H1 (cell line): ENCODE results near the gene WDR44. TPM values are rescaled to one million over a fixed set of nuclear protein-coding genes. Genes with fewer than 3 reads are reported as not detected.

ENCODE experiments used
- CTCF ChIA-PET: fragments of 300-600 bp; sonication (Branson Sonifier 250); formaldehyde crosslinking; loops from one replicate; lab custom pipeline; 2021; ENCODE audit not compliant: partially characterized antibody; lab: Charles Lee
- POLR2A ChIA-PET: fragments of 300-600 bp; sonication (Branson Sonifier 250); formaldehyde crosslinking; loops from one replicate; lab custom pipeline; 2021; ENCODE audit warnings: inconsistent platforms; ENCODE audit not compliant: partially characterized antibody; lab: Charles Lee
- DNase-seq, 2 experiments: peaks; one replicate each; pipeline versions ENCODE4 v3.0.0 to v3.0.0-alpha.2; 2010 to 2022; ENCODE audit warnings: low spot score in 2 of 2, low read depth in 1 of 2, mixed read lengths in 1 of 2
- FAIRE-seq: peaks from 2 replicates; lab custom pipeline; 2011; peaks lifted over from hg19 to GRCh38; lab: Jason Lieb, UNC
- H2AFZ ChIP-seq: 2 replicates; pipeline ENCODE4 v1.8.1; 2012; ENCODE audit warnings: low read length, inconsistent platforms
- H2AK5ac ChIP-seq: 2 replicates; pipeline ENCODE4 v1.6.1; 2013; ENCODE audit warnings: low read depth, low read length
- H2BK120ac ChIP-seq: replicated peaks from 2 replicates; pipeline ENCODE3; 2013; ENCODE audit warnings: low read depth, low read length, inconsistent platforms
- H2BK12ac ChIP-seq: 2 replicates; pipeline ENCODE4 v1.6.1; 2013; ENCODE audit warnings: low read depth, low read length
- H2BK15ac ChIP-seq: 2 replicates; pipeline ENCODE4 v1.6.1; 2013; ENCODE audit warnings: low read length
- H2BK20ac ChIP-seq: 2 replicates; pipeline ENCODE4 v1.6.1; 2013; ENCODE audit warnings: low read length
- H2BK5ac ChIP-seq: 2 replicates; pipeline ENCODE4 v1.6.1; 2013; ENCODE audit warnings: low read depth, low read length
- H3K14ac ChIP-seq: 2 replicates; pipeline ENCODE4 v1.6.1; 2013; ENCODE audit warnings: inconsistent platforms; ENCODE audit not compliant: insufficient read length
- H3K18ac ChIP-seq: 2 replicates; pipeline ENCODE4 v1.6.1; 2013; ENCODE audit warnings: low read length; ENCODE audit errors: extremely low read depth
- H3K23ac ChIP-seq: 2 replicates; pipeline ENCODE4 v1.6.1; 2013; ENCODE audit warnings: inconsistent platforms; ENCODE audit not compliant: insufficient read length
- H3K23me2 ChIP-seq: 2 replicates; pipeline ENCODE4 v1.6.1; 2013; ENCODE audit warnings: low read depth, low read length
- H3K27ac ChIP-seq: 2 replicates; pipeline ENCODE4 v1.6.1; 2011; ENCODE audit warnings: low read depth, low read length, inconsistent platforms
- H3K27me3 ChIP-seq, 4 experiments: replicated peaks in 1 of 4; 1 replicate in 1 of 4; 2 replicates in 3 of 4; pipeline versions ENCODE4 v1.6.1 to v1.8.1; 2011 to 2013; ENCODE audit warnings: low read length in 3 of 4, mild to moderate bottlenecking in 3 of 4, inconsistent platforms in 2 of 4, mixed read lengths in 2 of 4, moderate library complexity in 1 of 4; ENCODE audit not compliant: control insufficient read depth in 3 of 4, insufficient read depth in 3 of 4; ENCODE audit errors: extremely low read depth in 1 of 4
- H3K36me3 ChIP-seq, 4 experiments: 2 replicates each; pipeline versions ENCODE4 v1.6.1 to v1.8.1; 2011 to 2013; ENCODE audit warnings: mild to moderate bottlenecking in 4 of 4, low read length in 3 of 4, moderate library complexity in 2 of 4, control low read depth in 1 of 4, inconsistent platforms in 1 of 4; ENCODE audit not compliant: insufficient read depth in 4 of 4, control insufficient read depth in 2 of 4
- H3K4ac ChIP-seq: replicated peaks from 2 replicates; pipeline ENCODE3; 2013; ENCODE audit warnings: low read length, low read depth, mixed read lengths, inconsistent platforms; ENCODE audit not compliant: insufficient read length
- H3K4me1 ChIP-seq, 4 experiments: replicated peaks in 1 of 4; 1 replicate in 1 of 4; 2 replicates in 3 of 4; pipeline versions ENCODE4 v1.6.1 to v1.8.1; 2011 to 2013; ENCODE audit warnings: low read length in 3 of 4, inconsistent platforms in 2 of 4, mixed read lengths in 1 of 4; ENCODE audit not compliant: insufficient read depth in 4 of 4, control insufficient read depth in 3 of 4
- H3K4me2 ChIP-seq, 2 experiments: 2 replicates each; pipeline versions ENCODE4 v1.6.1 to v1.8.1; 2011 to 2013; ENCODE audit warnings: low read depth in 2 of 2, low read length in 2 of 2, control low read depth in 1 of 2, inconsistent platforms in 1 of 2, mild to moderate bottlenecking in 1 of 2; ENCODE audit not compliant: insufficient read depth in 1 of 2
- H3K4me3 ChIP-seq, 4 experiments: fragments of 200-600, 300-600 bp in 1 of 4; sonication (generic), shearing (Covaris generic), sonication (Bioruptor Twin) in 1 of 4; 2 replicates each; pipeline versions ENCODE4 v1.5.1 to v1.8.1; 2011 to 2016; ENCODE audit warnings: low read length in 4 of 4, low read depth in 3 of 4, control low read depth in 2 of 4, inconsistent platforms in 2 of 4, mild to moderate bottlenecking in 2 of 4, mixed read lengths in 1 of 4, moderate library complexity in 1 of 4; ENCODE audit not compliant: insufficient read depth in 2 of 4; ENCODE audit errors: extremely low read depth in 1 of 4
- H3K56ac ChIP-seq: replicated peaks from 2 replicates; pipeline ENCODE3; 2013; ENCODE audit warnings: low read depth, mild to moderate bottlenecking, mixed read lengths, low read length, inconsistent platforms; ENCODE audit not compliant: insufficient read length
- H3K79me1 ChIP-seq: 2 replicates; pipeline ENCODE4 v1.6.1; 2013; ENCODE audit warnings: low read depth, low read length, control low read depth
- H3K79me2 ChIP-seq, 2 experiments: 2 replicates each; pipeline versions ENCODE4 v1.6.1 to v1.8.1; 2012 to 2013; ENCODE audit warnings: low read length in 2 of 2, mild to moderate bottlenecking in 2 of 2, inconsistent platforms in 1 of 2; ENCODE audit not compliant: insufficient read depth in 2 of 2, control insufficient read depth in 1 of 2
- H3K9ac ChIP-seq, 4 experiments: replicated peaks in 1 of 4; 1 replicate in 1 of 4; 2 replicates in 3 of 4; pipeline versions ENCODE4 v1.6.1 to v1.8.1; 2011 to 2013; ENCODE audit warnings: low read depth in 3 of 4, low read length in 3 of 4, control low read depth in 2 of 4, mild to moderate bottlenecking in 2 of 4, moderate library complexity in 2 of 4, inconsistent platforms in 1 of 4; ENCODE audit errors: extremely low read depth in 1 of 4
- H3K9me3 ChIP-seq, 2 experiments: 2 replicates each; pipeline versions ENCODE4 v1.6.1 to v1.8.1; 2012 to 2013; ENCODE audit warnings: mild to moderate bottlenecking in 2 of 2, moderate library complexity in 2 of 2, control low read depth in 1 of 2, inconsistent platforms in 1 of 2, low read depth in 1 of 2, low read length in 1 of 2, mixed read lengths in 1 of 2; ENCODE audit not compliant: insufficient read depth in 2 of 2
- H4K20me1 ChIP-seq, 2 experiments: replicated peaks in 1 of 2; 2 replicates each; pipeline versions ENCODE3 to v1.8.1; 2011 to 2013; ENCODE audit warnings: inconsistent platforms in 2 of 2, low read length in 2 of 2, mild to moderate bottlenecking in 1 of 2; ENCODE audit not compliant: insufficient read depth in 2 of 2, control insufficient read depth in 1 of 2
- H4K5ac ChIP-seq: 2 replicates; pipeline ENCODE4 v1.6.1; 2013; ENCODE audit warnings: low read length, low read depth, mixed read lengths, inconsistent platforms; ENCODE audit not compliant: insufficient read length
- H4K8ac ChIP-seq: 2 replicates; pipeline ENCODE4 v1.8.0; 2013; ENCODE audit warnings: mild to moderate bottlenecking, moderate library complexity, low read length, inconsistent platforms; ENCODE audit not compliant: insufficient read depth; ENCODE audit errors: extremely low read depth
- H4K91ac ChIP-seq: replicated peaks from 2 replicates; pipeline ENCODE3; 2013; ENCODE audit warnings: low read length, mixed read lengths, inconsistent platforms; ENCODE audit not compliant: insufficient read length
- BRCA1 ChIP-seq: IDR thresholded peaks from 2 replicates; pipeline ENCODE4 v1.6.1; 2012; ENCODE audit warnings: low read depth, low read length, improper control_type of control experiment
- HDAC2 ChIP-seq, 2 experiments: fragments of 300-600 bp in 1 of 2; sonication (generic) in 1 of 2; IDR thresholded peaks; 2 replicates each; pipeline ENCODE4 v1.6.1; 2011 to 2012; ENCODE audit warnings: low read depth in 2 of 2, low read length in 2 of 2, mild to moderate bottlenecking in 2 of 2, moderate library complexity in 2 of 2, borderline replicate concordance in 1 of 2, inconsistent platforms in 1 of 2
- KDM5A ChIP-seq: fragments of 200-600 bp; IDR thresholded peaks from 2 replicates; pipeline ENCODE4 v1.7.1; 2012; ENCODE audit warnings: mild to moderate bottlenecking, low read length, inconsistent platforms, mixed read lengths
- NRF1 ChIP-seq: IDR thresholded peaks from 2 replicates; pipeline ENCODE4 v1.6.1; 2011; ENCODE audit warnings: mild to moderate bottlenecking, low read depth, low read length, improper control_type of control experiment
- PHF8 ChIP-seq: fragments of 200-600 bp; sonication (generic); conservative IDR thresholded peaks from 2 replicates; pipeline ENCODE4 v1.7.1; 2012; ENCODE audit warnings: low read depth, mild to moderate bottlenecking, inconsistent platforms, low read length, moderate library complexity
- SAP30 ChIP-seq: fragments of 300-600 bp; sonication (generic); IDR thresholded peaks from 2 replicates; pipeline ENCODE4 v1.7.1; 2012; ENCODE audit warnings: low read length, moderate library complexity, mild to moderate bottlenecking, inconsistent platforms; ENCODE audit not compliant: insufficient read depth, insufficient replicate concordance
- SIX5 ChIP-seq: IDR thresholded peaks from 2 replicates; pipeline ENCODE4 v1.6.1; 2011; ENCODE audit warnings: mild to moderate bottlenecking, low read depth, low read length
- SP1 ChIP-seq: IDR thresholded peaks from 2 replicates; pipeline ENCODE4 v1.6.1; 2011; ENCODE audit warnings: low read depth, low read length
- SRF ChIP-seq: IDR thresholded peaks from 2 replicates; pipeline ENCODE4 v1.6.1; 2011; ENCODE audit warnings: mild to moderate bottlenecking, low read depth, low read length, moderate library complexity
- TAF1 ChIP-seq: IDR thresholded peaks from 2 replicates; pipeline ENCODE4 v1.6.1; 2011; ENCODE audit warnings: mild to moderate bottlenecking, low read depth, low read length
- TBP ChIP-seq: IDR thresholded peaks from 2 replicates; pipeline ENCODE4 v1.6.1; 2011; ENCODE audit warnings: low read depth, low read length, improper control_type of control experiment
- TCF12 ChIP-seq: IDR thresholded peaks from 2 replicates; pipeline ENCODE4 v1.6.1; 2011; ENCODE audit warnings: low read depth, mild to moderate bottlenecking, low read length
- YY1 ChIP-seq: IDR thresholded peaks from 2 replicates; pipeline ENCODE4 v1.6.1; 2011; ENCODE audit warnings: low read depth, mild to moderate bottlenecking, low read length
- WGBS, 2 experiments: shearing (Covaris generic) in 1 of 2; methylation state at CpG; one replicate each; pipeline versions ENCODE4 v1.1.6 to v1.1.7; 2013 to 2015; ENCODE audit warnings: low lambda C conversion rate in 2 of 2, mixed read lengths in 2 of 2, inconsistent platforms in 1 of 2, low coverage in 1 of 2, missing lambda C conversion rate in 1 of 2; ENCODE audit not compliant: insufficient replicate concordance in 2 of 2, insufficient coverage in 1 of 2, insufficient read length in 1 of 2; ENCODE audit errors: extremely low coverage in 1 of 2, missing lambda C conversion rate in 1 of 2; 5-methylcytosine and 5-hydroxymethylcytosine counted together
- polyA plus RNA-seq, 7 experiments: library from polyadenylated mRNA; depleted of rRNA in 3 of 7; stranded (reverse) in 5 of 7; unstranded in 2 of 7; fragments of >200 nt in 5 of 7; fragments of 200-250 nt in 2 of 7; gene quantifications; 1 replicate in 5 of 7; 2 replicates in 1 of 7; 4 replicates in 1 of 7; pipeline versions ENCODE4 v1.2.1 to v1.2.3, GENCODE V29; 2011 to 2013; ENCODE audit warnings: missing spikeins in 2 of 7, mixed read lengths in 2 of 7
- total RNA-seq: library from RNA; stranded (reverse); fragmentation: NEBNext Ultra II Directional; extraction: Animal tissue kit (Norgen Biotek cat#: 25700); gene quantifications from 2 replicates; pipeline ENCODE4 v1.2.1, GENCODE V29; 2021
- TF ChIP-seq, protein P1 (sequence below): IDR thresholded peaks from 2 replicates; pipeline ENCODE4 v1.6.1; 2012; ENCODE audit warnings: inconsistent platforms

The WDR44 gene
- total and polyA plus RNA-seq, 2 of the 8 experiments (the other 6 are each of a cell fraction or from before 2014, with no cell fraction given), result 5.1 to 17.2 TPM

DNA sequence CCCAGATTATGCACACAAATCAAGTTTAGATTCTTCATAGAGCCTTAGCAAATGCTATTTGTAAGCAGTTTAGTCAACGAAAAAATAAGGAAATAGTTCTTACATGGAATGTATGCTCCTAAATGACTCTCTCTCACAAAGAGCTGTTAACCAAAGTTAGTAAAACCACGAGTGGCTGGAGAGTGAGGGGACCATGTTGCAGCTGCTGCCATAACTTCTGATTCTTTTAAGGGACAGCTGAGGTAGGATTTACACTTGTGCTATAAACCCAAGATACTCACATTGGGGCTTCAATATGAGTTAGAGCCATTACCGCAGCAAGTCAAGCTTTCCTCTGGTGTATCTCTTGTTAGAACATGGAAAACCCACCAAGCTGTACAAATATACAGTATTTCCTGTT is 152.4 kb downstream of the WDR44 start:
- Histone ChIP-seq H3K4me2 (peak overlapping the region in 1 of 2 experiments; percentile 98; a peak in 1 of 4 replicates), H2BK120ac (no peak overlapping the region), H2AK5ac (no peak overlapping the region), H2BK12ac (no peak overlapping the region), H3K79me1 (no peaks in the 10 kb centered on the region), H4K20me1 (no peaks in the 10 kb centered on the region), H2BK15ac (no peak overlapping the region), H3K23me2 (peaks cover 5% of the 10 kb centered on the region; the same call in 1 of the 2 replicates), H3K27ac (no peak overlapping the region), H3K27me3 (peaks cover 0 to 15% (median 9%) of the 10 kb centered on the region in 4 experiments; a peak in 6 of 7 replicates), H4K91ac (no peak overlapping the region), H3K9me3 (no peaks in the 10 kb centered on the region), H4K8ac (no peak overlapping the region), H4K5ac (no peak overlapping the region), H3K79me2 (peaks cover 0 to 8% of the 10 kb centered on the region in 2 experiments; a peak in 1 of 4 replicates), H3K4me3 (no peak overlapping the region; a peak in 1 of 8 replicates), H3K18ac (no peak overlapping the region), H3K56ac (no peak overlapping the region), H3K23ac (no peak overlapping the region), H3K4me1 (peaks cover 0 to 12% (median 8%) of the 10 kb centered on the region in 4 experiments; a peak in 4 of 7 replicates), H2BK20ac (no peak overlapping the region), H3K36me3 (no peaks in the 10 kb centered on the region), H2AFZ (no peak overlapping the region), H3K9ac (no peak overlapping the region), H3K4ac (no peak overlapping the region), H3K14ac (no peak overlapping the region), H2BK5ac (no peak overlapping the region)
- WGBS, 2 experiments, result 64% methylated on average over 3 of the region's 3 CpGs; no CpG with 5 or more reads in 1 of the 2 experiments
- no peak for DNase-seq
- POLR2A ChIA-PET, result no interaction called here
- TF ChIP-seq TAF1 (no peak), SIX5 (no peak), HDAC2 (IDR thresholded peaks at IDR 0.05; ENCODE audit: borderline replicate concordance in 1 of 2, low read depth in 2 of 2, low read length in 2 of 2) (no peak), SAP30 (no peak), YY1 (no peak), TCF12 (no peak), PHF8 (no peak), SRF (no peak), NRF1 (no peak), BRCA1 (no peak), SP1 (no peak), KDM5A (no peak), TBP (no peak)
- TF ChIP-seq, protein P1, sequence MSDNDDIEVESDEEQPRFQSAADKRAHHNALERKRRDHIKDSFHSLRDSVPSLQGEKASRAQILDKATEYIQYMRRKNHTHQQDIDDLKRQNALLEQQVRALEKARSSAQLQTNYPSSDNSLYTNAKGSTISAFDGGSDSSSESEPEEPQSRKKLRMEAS, result no peak
- FAIRE-seq, result peak; percentile 36
- CTCF ChIA-PET, result interaction anchor here (0.6 to 2.3 kb wide), 7 partner anchors 10 to 139 kb away, joined by 3 to 8 read pairs (median 4); no protein-coding TSS in a partner anchor
